Measurements from ENCODE around the gene VCL. TPM values are rescaled to one million over a fixed set of nuclear protein-coding genes. Genes with fewer than 3 reads are reported as not detected.

Gene VCL
- total RNA-seq, 1 donor from 2014 or later = 107 TPM

- TF ChIP-seq, protein P1, sequence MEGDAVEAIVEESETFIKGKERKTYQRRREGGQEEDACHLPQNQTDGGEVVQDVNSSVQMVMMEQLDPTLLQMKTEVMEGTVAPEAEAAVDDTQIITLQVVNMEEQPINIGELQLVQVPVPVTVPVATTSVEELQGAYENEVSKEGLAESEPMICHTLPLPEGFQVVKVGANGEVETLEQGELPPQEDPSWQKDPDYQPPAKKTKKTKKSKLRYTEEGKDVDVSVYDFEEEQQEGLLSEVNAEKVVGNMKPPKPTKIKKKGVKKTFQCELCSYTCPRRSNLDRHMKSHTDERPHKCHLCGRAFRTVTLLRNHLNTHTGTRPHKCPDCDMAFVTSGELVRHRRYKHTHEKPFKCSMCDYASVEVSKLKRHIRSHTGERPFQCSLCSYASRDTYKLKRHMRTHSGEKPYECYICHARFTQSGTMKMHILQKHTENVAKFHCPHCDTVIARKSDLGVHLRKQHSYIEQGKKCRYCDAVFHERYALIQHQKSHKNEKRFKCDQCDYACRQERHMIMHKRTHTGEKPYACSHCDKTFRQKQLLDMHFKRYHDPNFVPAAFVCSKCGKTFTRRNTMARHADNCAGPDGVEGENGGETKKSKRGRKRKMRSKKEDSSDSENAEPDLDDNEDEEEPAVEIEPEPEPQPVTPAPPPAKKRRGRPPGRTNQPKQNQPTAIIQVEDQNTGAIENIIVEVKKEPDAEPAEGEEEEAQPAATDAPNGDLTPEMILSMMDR (IDR thresholded peaks at IDR 0.05; ENCODE audit: unreplicated experiment) = no peak
- peaks cover 1% of the 10 kb centered on the region for H3K4me1 Mint-ChIP-seq (ENCODE audit: low read depth)
- no peak for DNase-seq (ENCODE audit: low spot score, unreplicated experiment)
- H3K27ac Mint-ChIP-seq = no peak overlapping the region
- H3K9me3 Mint-ChIP-seq (ENCODE audit: low read depth) = no peaks in the 10 kb centered on the region
- no peaks in the 10 kb centered on the region for H3K36me3 Mint-ChIP-seq (ENCODE audit: insufficient read depth)
- peaks cover 28% of the 10 kb centered on the region for H3K27me3 Mint-ChIP-seq
- no peak overlapping the region for H3K4me3 Mint-ChIP-seq (ENCODE audit: low read depth)
These were observed 14.5 kb upstream of the VCL start for GRCh38 chr10:73983096-73984047.

DNA sequence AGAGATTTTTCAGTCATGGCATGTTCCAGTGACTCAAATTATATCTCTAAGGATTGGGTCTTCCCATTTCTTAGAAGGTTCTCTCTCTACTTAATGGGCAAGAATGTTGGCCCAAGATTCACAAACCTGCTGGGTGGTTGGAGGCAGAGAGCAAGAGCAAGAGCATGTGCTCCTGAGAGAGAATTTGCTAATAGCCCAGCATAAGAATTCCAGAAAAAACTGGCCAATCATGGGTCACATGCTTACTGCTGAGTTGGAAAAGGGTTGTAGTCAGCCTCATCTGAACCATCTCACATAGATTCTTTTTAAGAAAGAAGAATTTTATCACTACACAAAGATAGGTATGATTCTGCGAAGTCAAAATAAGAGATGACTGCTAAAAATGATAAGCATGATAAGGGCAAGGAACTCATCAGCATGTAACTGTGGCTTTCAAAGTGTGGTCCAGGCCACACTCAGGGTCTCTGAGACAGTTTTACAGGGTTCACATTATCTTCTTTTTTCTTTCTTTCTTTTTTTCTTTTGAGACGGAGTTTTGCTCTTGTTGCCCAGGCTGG, 8.2 kb upstream of the VCL start:
- H3K4me1 Mint-ChIP-seq (ENCODE audit: low read depth) = no peaks in the 10 kb centered on the region
- no peak for DNase-seq (ENCODE audit: low spot score, unreplicated experiment)
- H3K27me3 Mint-ChIP-seq = peaks cover 1% of the 10 kb centered on the region
- H3K4me3 Mint-ChIP-seq (ENCODE audit: low read depth) = no peak overlapping the region
- peaks cover under 1% of the 10 kb centered on the region for H3K9me3 Mint-ChIP-seq (ENCODE audit: low read depth)
- no peaks in the 10 kb centered on the region for H3K36me3 Mint-ChIP-seq (ENCODE audit: insufficient read depth)
- no peak overlapping the region for H3K27ac Mint-ChIP-seq
- TF ChIP-seq, protein P1 (IDR thresholded peaks at IDR 0.05; ENCODE audit: unreplicated experiment) = no peak

- no peaks in the 10 kb centered on the region for H3K36me3 Mint-ChIP-seq (ENCODE audit: insufficient read depth)
- H3K9me3 Mint-ChIP-seq (ENCODE audit: low read depth) = peaks cover 3% of the 10 kb centered on the region
- H3K27me3 Mint-ChIP-seq = peaks cover 10% of the 10 kb centered on the region
- no peaks in the 10 kb centered on the region for H3K4me1 Mint-ChIP-seq (ENCODE audit: low read depth)
- no peak overlapping the region for H3K4me3 Mint-ChIP-seq (ENCODE audit: low read depth)
- DNase-seq (ENCODE audit: low spot score, unreplicated experiment) = no peak
- TF ChIP-seq, protein P1 (IDR thresholded peaks at IDR 0.05; ENCODE audit: unreplicated experiment) = no peak
- H3K27ac Mint-ChIP-seq = peak overlapping the region; percentile 17
These were observed 6.6 kb upstream of the VCL start for GRCh38 chr10:73991203-73991883.

- TF ChIP-seq, protein P1 (IDR thresholded peaks at IDR 0.05; ENCODE audit: unreplicated experiment) = no peak
- DNase-seq (ENCODE audit: low spot score, unreplicated experiment) = no peak
- peaks cover 10% of the 10 kb centered on the region for H3K27me3 Mint-ChIP-seq
- no peaks in the 10 kb centered on the region for H3K36me3 Mint-ChIP-seq (ENCODE audit: insufficient read depth)
- no peak overlapping the region for H3K27ac Mint-ChIP-seq
- peaks cover 3% of the 10 kb centered on the region for H3K9me3 Mint-ChIP-seq (ENCODE audit: low read depth)
- H3K4me3 Mint-ChIP-seq (ENCODE audit: low read depth) = no peak overlapping the region
- H3K4me1 Mint-ChIP-seq (ENCODE audit: low read depth) = no peaks in the 10 kb centered on the region
These were observed 6.1 kb upstream of the VCL start for GRCh38 chr10:73991884-73992245.
